Measurements from ENCODE around the gene RLIM. TPM values are rescaled to one million over a fixed set of nuclear protein-coding genes. Genes with fewer than 3 reads are reported as not detected.

The RLIM gene, protein sequence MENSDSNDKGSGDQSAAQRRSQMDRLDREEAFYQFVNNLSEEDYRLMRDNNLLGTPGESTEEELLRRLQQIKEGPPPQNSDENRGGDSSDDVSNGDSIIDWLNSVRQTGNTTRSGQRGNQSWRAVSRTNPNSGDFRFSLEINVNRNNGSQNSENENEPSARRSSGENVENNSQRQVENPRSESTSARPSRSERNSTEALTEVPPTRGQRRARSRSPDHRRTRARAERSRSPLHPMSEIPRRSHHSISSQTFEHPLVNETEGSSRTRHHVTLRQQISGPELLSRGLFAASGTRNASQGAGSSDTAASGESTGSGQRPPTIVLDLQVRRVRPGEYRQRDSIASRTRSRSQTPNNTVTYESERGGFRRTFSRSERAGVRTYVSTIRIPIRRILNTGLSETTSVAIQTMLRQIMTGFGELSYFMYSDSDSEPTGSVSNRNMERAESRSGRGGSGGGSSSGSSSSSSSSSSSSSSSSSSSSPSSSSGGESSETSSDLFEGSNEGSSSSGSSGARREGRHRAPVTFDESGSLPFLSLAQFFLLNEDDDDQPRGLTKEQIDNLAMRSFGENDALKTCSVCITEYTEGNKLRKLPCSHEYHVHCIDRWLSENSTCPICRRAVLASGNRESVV
- 58.9 and 62.6 TPM in 2 replicates for total RNA-seq

DNA sequence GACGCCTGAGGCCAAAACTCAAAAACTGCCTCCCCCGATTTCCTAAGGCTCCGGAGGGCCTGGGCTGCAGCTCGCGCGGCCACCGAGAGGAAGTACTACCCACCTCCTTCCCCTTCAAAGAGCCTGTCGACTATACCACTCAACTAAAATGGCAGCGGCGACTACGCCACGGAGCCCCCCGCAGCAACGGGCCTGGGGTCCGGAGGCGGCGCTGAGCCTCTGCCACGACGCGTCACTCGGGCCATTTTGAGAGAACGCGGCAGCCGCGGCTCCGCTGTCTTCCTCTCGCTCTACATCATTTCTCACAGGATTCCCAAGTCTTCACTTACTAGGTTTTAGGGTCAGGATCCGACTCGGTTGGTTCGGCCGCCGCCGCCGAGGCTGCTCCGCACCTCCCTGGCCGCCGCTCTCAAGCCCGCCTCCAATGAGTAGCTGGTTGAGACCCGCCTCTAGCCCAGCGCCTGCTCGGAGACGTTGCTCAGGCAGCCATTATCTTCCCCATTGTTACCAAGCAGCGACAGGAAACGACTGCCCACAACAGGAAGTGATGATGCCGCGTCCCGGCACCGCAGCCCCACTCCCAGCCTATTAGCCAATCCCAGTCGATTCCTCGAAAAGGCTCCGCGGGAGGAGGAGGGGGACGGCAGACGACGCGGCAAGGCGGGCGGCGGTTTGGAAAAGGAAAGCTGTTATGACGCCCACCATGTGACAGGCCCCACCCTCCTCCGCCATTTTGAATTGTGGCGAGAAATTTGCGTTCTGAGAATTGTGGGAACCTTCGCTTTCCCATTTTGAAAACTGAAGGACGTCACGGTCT lies at the start of gene RLIM:
TSS of gene RLIM (minus strand) at position 532 of the 817 bp plus-strand sequence. CDS start 18,647 bp downstream, outside the sequence.

Other genes starting within 250 kb of the RLIM start
- 12.1 and 24.3 TPM in 2 replicates for gene SLC16A2, start 193.1 kb downstream of the RLIM start, total RNA-seq